ENCODE results near the gene ACVR2B.

Gene ACVR2B

GRCh38 chr3:38471260-38471857 is 17.7 kb downstream of the ACVR2B start:
- CTCF ChIA-PET: interaction anchor here (1.8 to 2.6 kb wide), 2 partner anchors 124 to 128 kb away, joined by 4 to 11 read pairs; partner anchors contain the start of gene XYLB
- Histone ChIP-seq H3K4me1 (ENCODE audit: control extremely low read depth in 1 of 4, control insufficient read depth in 4 of 4, insufficient read depth in 4 of 4, low read length in 3 of 4) (peaks cover 0 to 3% (median 0%) of the 10 kb centered on the region in 4 experiments), H3K4me3 (ENCODE audit: control insufficient read depth in 1 of 7, extremely low read depth in 1 of 7, insufficient read depth in 4 of 7, low read depth in 2 of 7, low read length in 6 of 7) (no peak overlapping the region), H3K27ac (ENCODE audit: insufficient read depth in 1 of 2, low read depth in 1 of 2, low read length in 2 of 2, poor library complexity in 1 of 2, severe bottlenecking in 2 of 2) (no peak overlapping the region), H3K27me3 (replicated peaks in 2 of 5; ENCODE audit: control insufficient read depth in 4 of 5, insufficient read depth in 5 of 5, low read length in 4 of 5) (no peaks in the 10 kb centered on the region), H3K9me3 (ENCODE audit: control extremely low read depth in 1 of 5, control insufficient read depth in 4 of 5, insufficient read depth in 2 of 5, low read depth in 1 of 5, low read length in 4 of 5) (peaks cover 4 to 30% (median 11%) of the 10 kb centered on the region in 5 experiments), H3K36me3 (ENCODE audit: control insufficient read depth in 4 of 4, insufficient read depth in 4 of 4, low read length in 3 of 4) (peaks cover 0 to 1% (median 0%) of the 10 kb centered on the region in 4 experiments)
- WGBS (ENCODE audit: insufficient coverage): 91% methylated on average over 1 of the region's 3 CpGs
- DNase-seq: no peak
- POLR2A ChIA-PET: no interaction called here

GRCh38 chr3:38472342-38472741 is 18.7 kb downstream of the ACVR2B start:
- ChIA-PET CTCF (interaction anchor here (1.0 to 2.6 kb wide), 3 partner anchors 125 to 128 kb away, joined by 4 to 11 read pairs (median 4); partner anchors contain the start of gene XYLB), POLR2A (no interaction called here)
- Histone ChIP-seq H3K9me3 (ENCODE audit: control extremely low read depth in 1 of 5, control insufficient read depth in 4 of 5, insufficient read depth in 2 of 5, low read depth in 1 of 5, low read length in 4 of 5) (peaks cover 4 to 26% (median 10%) of the 10 kb centered on the region in 5 experiments), H3K4me1 (ENCODE audit: control extremely low read depth in 1 of 4, control insufficient read depth in 4 of 4, insufficient read depth in 4 of 4, low read length in 3 of 4) (peaks cover 0 to 3% (median 0%) of the 10 kb centered on the region in 4 experiments), H3K27me3 (replicated peaks in 2 of 5; ENCODE audit: control insufficient read depth in 4 of 5, insufficient read depth in 5 of 5, low read length in 4 of 5) (no peaks in the 10 kb centered on the region), H3K27ac (ENCODE audit: insufficient read depth in 1 of 2, low read depth in 1 of 2, low read length in 2 of 2, poor library complexity in 1 of 2, severe bottlenecking in 2 of 2) (no peak overlapping the region), H3K4me3 (ENCODE audit: control insufficient read depth in 1 of 7, extremely low read depth in 1 of 7, insufficient read depth in 4 of 7, low read depth in 2 of 7, low read length in 6 of 7) (no peak overlapping the region), H3K36me3 (ENCODE audit: control insufficient read depth in 4 of 4, insufficient read depth in 4 of 4, low read length in 3 of 4) (peaks cover 0 to 1% (median 0%) of the 10 kb centered on the region in 4 experiments)
- DNase-seq: no peak
- WGBS (ENCODE audit: insufficient coverage): 100% methylated on average over 1 of the region's 1 CpG

GRCh38 chr3:38473229-38473628 is 19.5 kb downstream of the ACVR2B start:
- Histone ChIP-seq H3K4me1 (ENCODE audit: control extremely low read depth in 1 of 4, control insufficient read depth in 4 of 4, insufficient read depth in 4 of 4, low read length in 3 of 4) (peaks cover 0 to 3% (median 0%) of the 10 kb centered on the region in 4 experiments), H3K4me3 (ENCODE audit: control insufficient read depth in 1 of 7, extremely low read depth in 1 of 7, insufficient read depth in 4 of 7, low read depth in 2 of 7, low read length in 6 of 7) (no peak overlapping the region), H3K27me3 (replicated peaks in 2 of 5; ENCODE audit: control insufficient read depth in 4 of 5, insufficient read depth in 5 of 5, low read length in 4 of 5) (no peaks in the 10 kb centered on the region), H3K9me3 (ENCODE audit: control extremely low read depth in 1 of 5, control insufficient read depth in 4 of 5, insufficient read depth in 2 of 5, low read depth in 1 of 5, low read length in 4 of 5) (peaks cover 4 to 25% (median 8%) of the 10 kb centered on the region in 5 experiments), H3K36me3 (ENCODE audit: control insufficient read depth in 4 of 4, insufficient read depth in 4 of 4, low read length in 3 of 4) (peaks cover 0 to 1% (median 0%) of the 10 kb centered on the region in 4 experiments), H3K27ac (ENCODE audit: insufficient read depth in 1 of 2, low read depth in 1 of 2, low read length in 2 of 2, poor library complexity in 1 of 2, severe bottlenecking in 2 of 2) (no peak overlapping the region)
- CTCF ChIA-PET: interaction anchor here (2.6 kb wide), 1 partner anchor 126 kb away, joined by 11 read pairs; the partner anchor contains the start of gene XYLB
- WGBS (ENCODE audit: insufficient coverage): no CpG with 5 or more reads among the region's 2 CpGs
- POLR2A ChIA-PET: no interaction called here
- DNase-seq: no peak

- Histone ChIP-seq H3K4me1 (ENCODE audit: control extremely low read depth in 1 of 4, control insufficient read depth in 4 of 4, insufficient read depth in 4 of 4, low read length in 3 of 4) (peaks cover 0 to 3% (median 0%) of the 10 kb centered on the region in 4 experiments), H3K9me3 (ENCODE audit: control extremely low read depth in 1 of 5, control insufficient read depth in 4 of 5, insufficient read depth in 2 of 5, low read depth in 1 of 5, low read length in 4 of 5) (peaks cover 0 to 7% (median 4%) of the 10 kb centered on the region in 5 experiments), H3K27me3 (replicated peaks in 2 of 5; ENCODE audit: control insufficient read depth in 4 of 5, insufficient read depth in 5 of 5, low read length in 4 of 5) (no peaks in the 10 kb centered on the region), H3K4me3 (ENCODE audit: control insufficient read depth in 1 of 7, extremely low read depth in 1 of 7, insufficient read depth in 4 of 7, low read depth in 2 of 7, low read length in 6 of 7) (no peak overlapping the region), H3K36me3 (ENCODE audit: control insufficient read depth in 4 of 4, insufficient read depth in 4 of 4, low read length in 3 of 4) (peaks cover 0 to 9% (median under 1%) of the 10 kb centered on the region in 4 experiments), H3K27ac (ENCODE audit: insufficient read depth in 1 of 2, low read depth in 1 of 2, low read length in 2 of 2, poor library complexity in 1 of 2, severe bottlenecking in 2 of 2) (no peak overlapping the region)
- DNase-seq: no peak
- ChIA-PET CTCF (interaction anchor here (0.7 to 10.0 kb wide), 2 partner anchors 17 to 130 kb away, joined by 3 to 98 read pairs; partner anchors contain the start of gene XYLB), POLR2A (no interaction called here)
- WGBS (ENCODE audit: insufficient coverage): 100% methylated on average over 6 of the region's 7 CpGs
Observed at GRCh38 chr3:38474928-38475605, 21.4 kb downstream of the ACVR2B start.

GRCh38 chr3:38475716-38476115 is 22.0 kb downstream of the ACVR2B start:
- H3K9me3 ChIP-seq (ENCODE audit: control extremely low read depth in 1 of 5, control insufficient read depth in 4 of 5, insufficient read depth in 2 of 5, low read depth in 1 of 5, low read length in 4 of 5): peaks cover 0 to under 1% (median 0%) of the 10 kb centered on the region in 5 experiments
- DNase-seq: no peak
- 100% methylated on average over 6 of the region's 6 CpGs for WGBS (ENCODE audit: insufficient coverage)
- H3K27ac ChIP-seq (ENCODE audit: insufficient read depth in 1 of 2, low read depth in 1 of 2, low read length in 2 of 2, poor library complexity in 1 of 2, severe bottlenecking in 2 of 2): no peak overlapping the region
- H3K36me3 ChIP-seq (ENCODE audit: control insufficient read depth in 4 of 4, insufficient read depth in 4 of 4, low read length in 3 of 4): peaks cover 1 to 14% (median 4%) of the 10 kb centered on the region in 4 experiments
- ChIA-PET POLR2A (no interaction called here), CTCF (interaction anchor here (0.7 to 10.0 kb wide), 2 partner anchors 16 to 130 kb away, joined by 3 to 98 read pairs; partner anchors contain the start of gene XYLB)
- no peaks in the 10 kb centered on the region for H3K27me3 ChIP-seq (replicated peaks in 2 of 5; ENCODE audit: control insufficient read depth in 4 of 5, insufficient read depth in 5 of 5, low read length in 4 of 5)
- H3K4me3 ChIP-seq (ENCODE audit: control insufficient read depth in 1 of 7, extremely low read depth in 1 of 7, insufficient read depth in 4 of 7, low read depth in 2 of 7, low read length in 6 of 7): no peak overlapping the region
- H3K4me1 ChIP-seq (ENCODE audit: control extremely low read depth in 1 of 4, control insufficient read depth in 4 of 4, insufficient read depth in 4 of 4, low read length in 3 of 4): peaks cover 0 to 3% (median 0%) of the 10 kb centered on the region in 4 experiments

GRCh38 chr3:38476157-38476756 is 22.6 kb downstream of the ACVR2B start:
- peaks cover 3 to 19% (median 9%) of the 10 kb centered on the region in 4 experiments for H3K36me3 ChIP-seq (ENCODE audit: control insufficient read depth in 4 of 4, insufficient read depth in 4 of 4, low read length in 3 of 4)
- ChIA-PET CTCF (interaction anchor here (10.0 kb wide), 1 partner anchor 131 kb away, joined by 98 read pairs; the partner anchor contains the start of gene XYLB), POLR2A (no interaction called here)
- no peak overlapping the region for H3K4me3 ChIP-seq (ENCODE audit: control insufficient read depth in 1 of 7, extremely low read depth in 1 of 7, insufficient read depth in 4 of 7, low read depth in 2 of 7, low read length in 6 of 7)
- H3K4me1 ChIP-seq (ENCODE audit: control extremely low read depth in 1 of 4, control insufficient read depth in 4 of 4, insufficient read depth in 4 of 4, low read length in 3 of 4): peaks cover 0 to 3% (median 0%) of the 10 kb centered on the region in 4 experiments
- no peaks in the 10 kb centered on the region for H3K27me3 ChIP-seq (replicated peaks in 2 of 5; ENCODE audit: control insufficient read depth in 4 of 5, insufficient read depth in 5 of 5, low read length in 4 of 5)
- WGBS (ENCODE audit: insufficient coverage): 100% methylated on average over 3 of the region's 5 CpGs
- no peak overlapping the region for H3K27ac ChIP-seq (ENCODE audit: insufficient read depth in 1 of 2, low read depth in 1 of 2, low read length in 2 of 2, poor library complexity in 1 of 2, severe bottlenecking in 2 of 2)
- H3K9me3 ChIP-seq (ENCODE audit: control extremely low read depth in 1 of 5, control insufficient read depth in 4 of 5, insufficient read depth in 2 of 5, low read depth in 1 of 5, low read length in 4 of 5): no peaks in the 10 kb centered on the region
- no peak for DNase-seq
